Mesothelial cell of epicardium (in vitro differentiated cells): ENCODE measurements around the gene OGFOD3. TPM values are rescaled to one million over a fixed set of nuclear protein-coding genes. Genes with fewer than 3 reads are reported as not detected.

Experiments
- DNase-seq, 2 experiments: peaks; one replicate each; pipeline ENCODE4 v3.0.0; 2021; ENCODE audit warnings: low spot score in 2 of 2; ENCODE audit not compliant: unreplicated experiment in 2 of 2
- H3K27ac Mint-ChIP-seq: 2 replicates; pipeline ENCODE4 v1.8.0; 2021; ENCODE audit warnings: mixed read lengths
- H3K27me3 Mint-ChIP-seq: 2 replicates; pipeline ENCODE4 v1.8.0; 2021; ENCODE audit warnings: low read depth, mixed read lengths
- H3K36me3 Mint-ChIP-seq: 2 replicates; pipeline ENCODE4 v1.8.0; 2021; ENCODE audit warnings: mixed read lengths
- H3K4me1 Mint-ChIP-seq: 2 replicates; pipeline ENCODE4 v1.8.0; 2021; ENCODE audit warnings: mixed read lengths
- H3K4me3 Mint-ChIP-seq: 2 replicates; pipeline ENCODE4 v1.8.0; 2021; ENCODE audit warnings: mild to moderate bottlenecking, moderate library complexity, mixed read lengths
- H3K9me3 Mint-ChIP-seq: 2 replicates; pipeline ENCODE4 v1.8.0; 2021; ENCODE audit warnings: mixed read lengths
- CTCF ChIP-seq: fragments of 200-600 bp; sonication (generic); IDR thresholded peaks from one replicate; pipeline ENCODE4 v1.5.0; 2021; ENCODE audit warnings: antibody characterized with exemption; ENCODE audit not compliant: unreplicated experiment
- total RNA-seq: library from RNA; stranded (reverse); gene quantifications from 3 replicates; pipeline ENCODE4 v1.2.1, GENCODE V29; 2021

Gene OGFOD3
- total RNA-seq, 1 donor from 2014 or later, result 36.6 TPM

GRCh38 chr17:82399601-82400101 is 18.7 kb downstream of the OGFOD3 start:
- TF ChIP-seq CTCF, result no peak
- Mint-ChIP-seq H3K27me3 (no peaks in the 10 kb centered on the region), H3K27ac (no peak overlapping the region), H3K4me3 (no peak overlapping the region), H3K4me1 (no peaks in the 10 kb centered on the region), H3K36me3 (peaks cover 15% of the 10 kb centered on the region), H3K9me3 (no peaks in the 10 kb centered on the region)
- no peak for DNase-seq

GRCh38 chr17:82399041-82399441 is 19.3 kb downstream of the OGFOD3 start:
- Mint-ChIP-seq H3K27ac (no peak overlapping the region), H3K27me3 (no peaks in the 10 kb centered on the region), H3K9me3 (no peaks in the 10 kb centered on the region)

GRCh38 chr17:82397449-82398335 is 20.7 kb downstream of the OGFOD3 start:
- no peak for TF ChIP-seq CTCF
- DNase-seq, result no peak
- Mint-ChIP-seq H3K4me1 (no peaks in the 10 kb centered on the region), H3K27me3 (no peaks in the 10 kb centered on the region), H3K9me3 (no peaks in the 10 kb centered on the region), H3K4me3 (no peak overlapping the region), H3K27ac (no peak overlapping the region), H3K36me3 (peaks cover 15% of the 10 kb centered on the region)

More at GRCh38 chr17:82399041-82399441, 19.3 kb downstream of the OGFOD3 start:
- Mint-ChIP-seq H3K4me1 (no peaks in the 10 kb centered on the region), H3K4me3 (no peak overlapping the region), H3K36me3 (peaks cover 17% of the 10 kb centered on the region)
- TF ChIP-seq CTCF, result no peak
- no peak for DNase-seq

- Mint-ChIP-seq H3K9me3 (no peaks in the 10 kb centered on the region), H3K4me3 (no peak overlapping the region), H3K27me3 (no peaks in the 10 kb centered on the region), H3K4me1 (no peaks in the 10 kb centered on the region), H3K36me3 (peaks cover 20% of the 10 kb centered on the region), H3K27ac (no peak overlapping the region)
- no peak for DNase-seq
- no peak for TF ChIP-seq CTCF
These were observed 21.6 kb downstream of the OGFOD3 start for GRCh38 chr17:82396601-82397435.

- DNase-seq, result no peak
- Mint-ChIP-seq H3K27ac (no peak overlapping the region), H3K27me3 (no peaks in the 10 kb centered on the region), H3K4me3 (no peak overlapping the region), H3K36me3 (peaks cover 15% of the 10 kb centered on the region), H3K9me3 (no peaks in the 10 kb centered on the region), H3K4me1 (peaks cover 3% of the 10 kb centered on the region)
- TF ChIP-seq CTCF, result no peak
These were observed 24.1 kb downstream of the OGFOD3 start for GRCh38 chr17:82394278-82394677.
